ENCODE measurements around the gene USB1. TPM values are rescaled to one million over a fixed set of nuclear protein-coding genes. Genes with fewer than 3 reads are reported as not detected.

USB1 gene
- total RNA-seq, 1 experiment from 2014 or later: 73.1 TPM

- TF ChIP-seq EZH2phosphoT487 (IDR thresholded peaks at IDR 0.05; ENCODE audit: borderline replicate concordance) (no peak), EGR1 (IDR thresholded peaks at IDR 0.05; ENCODE audit: low read depth) (no peak), EZH2 (IDR thresholded peaks at IDR 0.05) (no peak)
Observed at GRCh38 chr16:58016840-58017446, 15.7 kb downstream of the USB1 start (continued).

GRCh38 chr16:58018803-58019202 is 17.6 kb downstream of the USB1 start:
- no peak overlapping the region for H3K4me2 ChIP-seq (ENCODE audit: low read length)
- CTCF ChIA-PET: no interaction called here
- no peaks in the 10 kb centered on the region for H3K79me2 ChIP-seq (ENCODE audit: insufficient read depth, low read length)
- DNase-seq (ENCODE audit: low read depth, low spot score) (no peak), ATAC-seq (peak; percentile 47; the same call in 1 of the 2 replicates)
- peaks cover 10 to 14% of the 10 kb centered on the region in 2 experiments; a peak in 3 of 4 replicates for H3K4me1 ChIP-seq (ENCODE audit: control insufficient read depth in 1 of 2, insufficient read depth in 2 of 2, low read length in 2 of 2)
- no peaks in the 10 kb centered on the region for H3K27me3 ChIP-seq (ENCODE audit: insufficient read depth, low read length)
- no peak overlapping the region for H3K4me3 ChIP-seq (replicated peaks in 1 of 2; ENCODE audit: low read depth in 1 of 2, low read length in 2 of 2)
- no peak overlapping the region for H3K27ac ChIP-seq (ENCODE audit: low read depth, low read length)
- no peaks in the 10 kb centered on the region for H4K20me1 ChIP-seq (ENCODE audit: insufficient read depth)
- peaks cover 0 to 2% of the 10 kb centered on the region in 2 experiments; a peak in 1 of 4 replicates for H3K36me3 ChIP-seq (ENCODE audit: control insufficient read depth in 1 of 2, insufficient read depth in 2 of 2, low read length in 2 of 2)
- POLR2A ChIA-PET: no interaction called here
- H3K9me2 ChIP-seq (ENCODE audit: insufficient read depth): no peaks in the 10 kb centered on the region
- no peaks in the 10 kb centered on the region for H3K9me3 ChIP-seq (ENCODE audit: control insufficient read depth in 1 of 2, insufficient read depth in 1 of 2, low read depth in 1 of 2, low read length in 2 of 2)
- H3K9ac ChIP-seq (ENCODE audit: low read length): no peak overlapping the region
- BruUV-seq (replicated peaks): no TSS peak
- peak; percentile 21; the same call in 1 of the 2 replicates for TF ChIP-seq RAD21 (IDR thresholded peaks at IDR 0.05; ENCODE audit: low read depth)
- peak in 2 of 3 experiments; percentile 21 to 26; a peak in 3 of 6 replicates for TF ChIP-seq CTCF (IDR thresholded peaks at IDR 0.05 in 2 of 3, conservative IDR thresholded peaks at IDR 0.05 in 1 of 3; ENCODE audit: borderline replicate concordance in 1 of 3, insufficient read depth in 1 of 3, low read depth in 2 of 3, low read length in 2 of 3)
- no peak for TF ChIP-seq REST (IDR thresholded peaks at IDR 0.05; ENCODE audit: low read depth)
- no peak for TF ChIP-seq ELF1 (IDR thresholded peaks at IDR 0.05; ENCODE audit: borderline replicate concordance, low read depth)
- TF ChIP-seq EZH2phosphoT487 (IDR thresholded peaks at IDR 0.05; ENCODE audit: borderline replicate concordance): no peak
- TF ChIP-seq ATF3 (IDR thresholded peaks at IDR 0.05): no peak
- TF ChIP-seq SP1 (IDR thresholded peaks at IDR 0.05; ENCODE audit: low read depth): no peak
- intact Hi-C loops (cut with micrococcal nuclease): no loop called here
- H2AFZ ChIP-seq (ENCODE audit: low read depth, low read length, poor library complexity, severe bottlenecking): no peak overlapping the region
- RAD21 ChIA-PET (ENCODE audit: low non-redundant PET in 1 of 2, low total read pairs in 2 of 2, uncharacterized antibody in 2 of 2, unreplicated experiment in 2 of 2): no interaction called here

Data from HCT116 (cell line).